ENCODE measurements around the gene RBM12. TPM values are rescaled to one million over a fixed set of nuclear protein-coding genes. Genes with fewer than 3 reads are reported as not detected.

The RBM12 gene
- polyA plus RNA-seq, 1 donor (not counting 4 experiments of a cell fraction or from before 2014, with no cell fraction given): 98.9 TPM

- no peak overlapping the region for H3K27ac ChIP-seq (ENCODE audit: control insufficient read depth, insufficient read depth, low read length)
Measured at GRCh38 chr20:35710884-35711587, 46.3 kb upstream of the RBM12 start.

GRCh38 chr20:35710039-35710438, 45.3 kb upstream of the RBM12 start:
- no peak for TF ChIP-seq CTCF (optimal IDR thresholded peaks at IDR 0.05 in 1 of 3, IDR thresholded peaks at IDR 0.05 in 1 of 3, conservative IDR thresholded peaks at IDR 0.05 in 1 of 3; ENCODE audit: extremely low read depth in 1 of 3, insufficient read depth in 2 of 3, low read length in 3 of 3)
- no peak for TF ChIP-seq EZH2 (IDR thresholded peaks at IDR 0.05; ENCODE audit: low read length)
- Histone ChIP-seq H3K36me3 (ENCODE audit: control insufficient read depth in 2 of 2, extremely low read depth in 1 of 2, insufficient read depth in 2 of 2, low read length in 2 of 2) (peaks cover 28 to 48% of the 10 kb centered on the region in 2 experiments), H2AFZ (ENCODE audit: control insufficient read depth, low read length) (no peak overlapping the region)

More at GRCh38 chr20:35710884-35711587, 46.3 kb upstream of the RBM12 start:
- Histone ChIP-seq H3K9me1 (ENCODE audit: control insufficient read depth, extremely low read depth, insufficient read depth, low read length) (no peaks in the 10 kb centered on the region), H3K4me1 (ENCODE audit: control insufficient read depth, extremely low read depth, insufficient read depth, low read length) (no peaks in the 10 kb centered on the region), H3K9ac (ENCODE audit: control insufficient read depth, extremely low read depth, insufficient read depth, low read length) (no peak overlapping the region), H3K36me3 (ENCODE audit: control insufficient read depth in 2 of 2, extremely low read depth in 1 of 2, insufficient read depth in 2 of 2, low read length in 2 of 2) (peaks cover 29 to 53% of the 10 kb centered on the region in 2 experiments), H3K27me3 (ENCODE audit: control insufficient read depth, extremely low read depth, insufficient read depth, low read length) (no peaks in the 10 kb centered on the region), H3K9me3 (ENCODE audit: control insufficient read depth, low read depth, low read length) (no peaks in the 10 kb centered on the region), H3K79me2 (ENCODE audit: control insufficient read depth, insufficient read depth, low read length) (peaks cover 62% of the 10 kb centered on the region), H2AFZ (ENCODE audit: control insufficient read depth, low read length) (no peak overlapping the region), H4K20me1 (ENCODE audit: control insufficient read depth, extremely low read depth, insufficient read depth, low read length) (peaks cover 3% of the 10 kb centered on the region), H3K4me2 (ENCODE audit: control insufficient read depth, extremely low read depth, insufficient read depth, low read depth, low read length) (no peak overlapping the region), H3K4me3 (ENCODE audit: control insufficient read depth in 2 of 3, extremely low read depth in 1 of 3, insufficient read depth in 2 of 3, low read depth in 1 of 3, low read length in 3 of 3) (no peak overlapping the region)
- FAIRE-seq: no peak
- no peak for DNase-seq (ENCODE audit: low read depth, low spot score)
- no peak for TF ChIP-seq EZH2 (IDR thresholded peaks at IDR 0.05; ENCODE audit: low read length)
- TF ChIP-seq CTCF (optimal IDR thresholded peaks at IDR 0.05 in 1 of 3, IDR thresholded peaks at IDR 0.05 in 1 of 3, conservative IDR thresholded peaks at IDR 0.05 in 1 of 3; ENCODE audit: extremely low read depth in 1 of 3, insufficient read depth in 2 of 3, low read length in 3 of 3): no peak
- dilution Hi-C loops (cut with MboI; ENCODE audit: extremely low pct_ligation_motif_present, low sequenced_read_pairs): no loop called here

More at GRCh38 chr20:35710039-35710438, 45.3 kb upstream of the RBM12 start:
- DNase-seq (ENCODE audit: low read depth, low spot score): no peak
- H3K27ac ChIP-seq (ENCODE audit: control insufficient read depth, insufficient read depth, low read length): no peak overlapping the region
- FAIRE-seq: no peak
- no peak overlapping the region for H3K4me3 ChIP-seq (ENCODE audit: control insufficient read depth in 2 of 3, extremely low read depth in 1 of 3, insufficient read depth in 2 of 3, low read depth in 1 of 3, low read length in 3 of 3)
- H3K9me3 ChIP-seq (ENCODE audit: control insufficient read depth, low read depth, low read length): no peaks in the 10 kb centered on the region
- H3K9ac ChIP-seq (ENCODE audit: control insufficient read depth, extremely low read depth, insufficient read depth, low read length): no peak overlapping the region
- no peak overlapping the region for H3K4me2 ChIP-seq (ENCODE audit: control insufficient read depth, extremely low read depth, insufficient read depth, low read depth, low read length)
- no peaks in the 10 kb centered on the region for H3K4me1 ChIP-seq (ENCODE audit: control insufficient read depth, extremely low read depth, insufficient read depth, low read length)
- H4K20me1 ChIP-seq (ENCODE audit: control insufficient read depth, extremely low read depth, insufficient read depth, low read length): peaks cover 5% of the 10 kb centered on the region
- dilution Hi-C loops (cut with MboI; ENCODE audit: extremely low pct_ligation_motif_present, low sequenced_read_pairs): no loop called here
- no peaks in the 10 kb centered on the region for H3K27me3 ChIP-seq (ENCODE audit: control insufficient read depth, extremely low read depth, insufficient read depth, low read length)
- no peaks in the 10 kb centered on the region for H3K9me1 ChIP-seq (ENCODE audit: control insufficient read depth, extremely low read depth, insufficient read depth, low read length)
- H3K79me2 ChIP-seq (ENCODE audit: control insufficient read depth, insufficient read depth, low read length): peaks cover 53% of the 10 kb centered on the region

Data from keratinocyte (primary cell).